ENCODE data around the gene SCN3A.

SCN3A gene

DNA sequence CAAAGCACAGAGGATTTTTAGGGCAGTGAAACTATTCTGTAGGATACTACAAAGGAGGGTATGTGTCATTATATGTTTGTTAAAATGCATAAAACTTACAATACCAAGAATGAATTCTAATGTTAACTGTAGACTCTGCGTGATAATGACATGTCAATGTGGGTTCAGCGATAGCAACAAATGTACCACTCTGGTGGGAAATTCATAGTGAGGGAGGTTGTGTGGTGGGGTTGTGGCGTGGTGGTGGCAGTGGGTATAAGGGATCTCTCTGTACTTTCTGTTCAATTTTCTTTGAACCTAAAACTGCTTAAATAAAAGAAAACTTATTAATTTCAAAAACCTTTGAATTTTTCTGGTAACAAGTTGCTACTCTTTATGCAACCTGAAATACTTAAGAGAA, 149.2 kb downstream of the SCN3A start:
- DNase-seq = no peak

DNA sequence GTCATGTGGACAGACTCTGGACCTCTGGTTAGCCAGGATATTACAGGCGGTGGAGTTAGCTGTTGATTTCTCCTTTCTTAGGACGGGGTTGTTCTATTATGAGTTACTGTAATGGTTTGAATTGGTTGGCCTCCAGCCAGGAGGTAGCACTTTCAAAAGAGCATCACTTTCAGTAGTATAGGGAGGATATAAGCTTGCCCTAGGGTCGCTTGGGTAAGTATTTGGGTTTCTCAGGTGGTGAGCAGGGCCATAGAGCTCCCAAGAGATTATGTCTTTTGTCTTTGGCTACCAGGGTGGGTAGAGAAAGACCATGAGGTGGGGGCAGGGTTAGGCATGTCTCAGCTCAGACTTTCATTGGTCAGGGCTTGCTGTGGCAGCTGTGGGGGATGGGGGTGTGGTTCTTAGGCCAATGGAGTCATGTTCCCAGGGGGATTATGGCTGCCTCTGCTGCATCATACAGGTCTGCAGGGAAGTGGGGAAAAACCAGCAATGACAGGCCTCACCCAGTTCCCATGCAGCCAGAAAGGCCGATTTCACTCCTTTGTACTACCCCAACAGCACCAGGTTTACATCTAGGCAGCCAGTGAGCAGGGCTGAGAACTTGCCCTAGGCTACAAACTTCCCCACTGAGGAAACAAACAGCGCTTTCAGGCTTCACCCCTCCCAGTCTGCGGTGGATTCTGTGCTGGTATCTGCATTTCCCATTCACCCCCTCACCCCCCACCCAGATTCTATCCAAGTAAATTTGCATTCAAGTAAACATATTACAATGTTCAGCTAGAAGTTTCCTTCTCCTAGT, 159.1 kb downstream of the SCN3A start:
- no peak for DNase-seq
